Measurements from ENCODE around the gene POU3F3. TPM values are rescaled to one million over a fixed set of nuclear protein-coding genes. Genes with fewer than 3 reads are reported as not detected.
A peak's percentile ranks its signal among the peaks of the same experiment; 100 is the strongest.

Gene POU3F3
- polyA plus RNA-seq (2013, experiment 1 of 4): 1.7 TPM
- 1.3 TPM for polyA plus RNA-seq (2013, experiment 2 of 4)
- 2.8 TPM for polyA plus RNA-seq (2013, experiment 3 of 4)
- 3.7 TPM for polyA plus RNA-seq (2013, experiment 4 of 4)

DNA sequence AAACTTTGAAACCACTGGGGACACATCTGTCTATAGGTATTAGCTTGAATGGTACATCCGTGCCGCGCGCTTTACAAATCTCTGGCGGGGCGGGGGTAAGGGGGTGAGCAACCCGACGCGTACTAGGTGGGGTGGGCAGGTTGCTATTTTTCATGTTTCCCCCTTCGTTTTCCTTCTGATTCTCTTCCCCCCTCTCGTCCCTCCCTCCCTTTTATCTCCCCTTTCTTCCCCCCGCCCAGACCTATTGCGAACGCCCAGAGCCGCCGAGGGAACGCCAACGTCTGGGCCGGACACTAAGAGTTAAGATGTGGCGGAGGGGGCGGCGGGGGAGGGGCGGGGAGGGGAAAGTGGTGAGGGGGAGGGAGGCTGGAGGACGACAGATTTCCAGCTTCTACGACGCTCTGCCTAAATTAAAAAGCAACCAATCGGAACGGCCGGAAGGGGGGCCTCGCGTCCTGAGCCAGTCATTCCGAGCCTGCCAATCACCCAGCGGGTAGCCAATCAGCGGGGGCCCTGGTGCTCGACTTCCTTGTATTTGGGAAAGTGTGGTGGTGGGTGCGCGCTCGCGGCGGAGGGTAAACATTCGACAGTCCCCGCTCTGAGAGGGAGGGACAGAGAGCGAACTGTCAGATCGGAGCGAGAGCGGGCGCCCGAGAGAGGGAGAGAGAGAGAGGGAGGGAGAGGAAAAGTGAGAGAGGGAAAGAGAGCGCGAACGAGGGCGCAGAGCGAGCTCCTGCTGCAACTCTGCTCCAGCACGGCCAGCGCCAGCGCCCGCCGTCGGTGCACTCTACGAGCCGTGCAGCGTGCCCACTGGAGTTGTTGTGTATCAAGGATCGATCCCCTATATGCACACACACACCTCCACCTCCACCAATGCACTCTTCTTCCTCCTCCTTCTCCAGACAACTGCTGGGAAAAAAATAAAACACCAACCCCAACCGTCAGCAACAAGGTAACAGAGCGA lies at the start of gene POU3F3:
POU3F3 (plus strand) TSS at position 582 of the 964 bp plus-strand sequence. CDS start 1,396 bp downstream, outside the sequence.
- Histone ChIP-seq H3K4me1 (ENCODE audit: control insufficient read depth, insufficient read depth, low read length) (peaks cover 26% of the 10 kb centered on the region), H3K4me3 (ENCODE audit: insufficient read depth, low read depth, low read length) (peak within 1 kb of the TSS; percentile 55), H3K36me3 (ENCODE audit: control insufficient read depth, insufficient read depth, low read length) (no peaks in the 10 kb centered on the region), H3K9me3 (ENCODE audit: control insufficient read depth, low read length) (no peaks in the 10 kb centered on the region), H3K27ac (ENCODE audit: insufficient read depth, low read depth, low read length, poor library complexity, severe bottlenecking) (peak within 1 kb of the TSS; percentile 86), H3K27me3 (ENCODE audit: control insufficient read depth, insufficient read depth, low read length, poor library complexity, severe bottlenecking) (peaks cover 94% of the 10 kb centered on the region)
- 0% methylated on average over 54 to 56 of the region's 65 CpGs for WGBS, 2 experiments

DNA sequence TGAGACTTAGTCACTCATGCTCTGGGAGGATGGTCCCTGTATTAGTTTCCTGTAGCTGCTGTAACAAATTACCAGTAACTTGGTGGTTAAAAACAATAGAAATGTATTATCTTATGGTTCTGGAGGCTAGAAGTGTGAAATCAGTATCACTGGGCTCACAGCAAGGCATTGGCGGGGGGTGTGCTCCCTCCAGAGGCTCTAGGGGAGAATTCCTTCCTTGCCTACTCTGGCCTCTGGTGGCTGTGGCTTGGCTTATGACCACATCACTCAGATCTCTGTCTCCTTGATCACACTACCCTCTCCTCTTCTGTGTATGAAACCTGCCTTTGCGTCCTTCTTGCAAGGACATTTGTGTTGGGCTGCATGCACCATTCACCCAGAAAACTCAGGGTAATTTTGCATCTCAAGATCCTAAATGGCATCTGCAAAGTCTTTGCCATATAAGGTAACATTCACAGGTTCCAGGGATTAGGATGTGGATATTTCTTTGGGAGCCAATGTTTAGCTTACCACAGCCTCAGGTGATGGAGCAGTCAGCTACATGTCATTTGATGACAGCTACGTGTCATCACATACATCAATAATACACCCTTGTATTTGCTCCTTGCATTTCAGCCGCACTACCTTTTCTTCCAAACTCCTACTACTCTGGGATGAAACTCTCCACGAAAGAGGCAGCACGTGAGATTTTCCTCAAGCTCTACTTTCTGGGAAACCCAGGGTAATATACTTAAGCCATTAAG lies 49.6 kb upstream of the POU3F3 start:
- no peak overlapping the region for H3K4me3 ChIP-seq (ENCODE audit: insufficient read depth, low read depth, low read length)
- no peaks in the 10 kb centered on the region for H3K36me3 ChIP-seq (ENCODE audit: control insufficient read depth, insufficient read depth, low read length)
- H3K9me3 ChIP-seq (ENCODE audit: control insufficient read depth, low read length): no peaks in the 10 kb centered on the region
- no peaks in the 10 kb centered on the region for H3K4me1 ChIP-seq (ENCODE audit: control insufficient read depth, insufficient read depth, low read length)
- no peak overlapping the region for H3K27ac ChIP-seq (ENCODE audit: insufficient read depth, low read depth, low read length, poor library complexity, severe bottlenecking)
- WGBS, 2 experiments: 80 to 89% methylated on average over 6 of the region's 6 CpGs
- no peaks in the 10 kb centered on the region for H3K27me3 ChIP-seq (ENCODE audit: control insufficient read depth, insufficient read depth, low read length, poor library complexity, severe bottlenecking)

DNA sequence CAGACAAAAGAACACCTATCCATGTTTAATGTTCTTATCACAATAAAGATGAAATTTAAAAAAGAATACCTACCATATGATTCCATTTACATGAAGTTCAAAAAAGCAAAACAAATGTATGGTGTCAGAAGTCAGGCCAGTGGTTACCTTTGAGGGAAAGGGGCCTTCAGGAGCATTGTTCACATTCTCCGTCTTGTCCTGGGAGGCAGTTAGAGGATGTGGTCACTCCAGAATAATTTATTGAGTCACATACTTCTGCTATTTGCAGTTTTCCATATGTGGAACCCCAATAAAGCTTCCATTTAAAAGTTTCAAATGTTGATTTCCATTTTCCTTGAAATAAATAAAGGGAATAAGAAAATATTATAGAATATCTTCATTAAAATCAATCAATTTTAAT lies 41.6 kb upstream of the POU3F3 start:
- no peaks in the 10 kb centered on the region for H3K9me3 ChIP-seq (ENCODE audit: control insufficient read depth, low read length)

DNA sequence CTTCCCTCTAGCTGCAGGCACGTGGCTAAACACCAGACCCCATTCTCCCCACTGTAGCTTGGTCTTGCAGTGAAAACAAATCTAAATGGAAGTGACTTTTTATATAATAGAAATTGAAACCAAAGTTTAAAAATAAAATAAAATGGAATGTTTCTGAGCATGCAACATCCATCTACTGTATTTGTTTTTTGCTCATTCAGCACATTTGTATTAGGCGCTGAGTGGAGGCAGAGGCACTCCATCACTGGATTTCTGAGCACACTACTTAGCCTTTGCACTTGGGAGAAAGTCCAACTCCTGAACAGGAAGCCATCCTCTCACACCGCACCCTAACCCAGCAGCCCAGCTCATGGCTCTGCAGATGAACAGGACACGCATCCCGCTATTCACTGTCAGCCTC lies 37.8 kb upstream of the POU3F3 start:
- H3K27ac ChIP-seq (ENCODE audit: insufficient read depth, low read depth, low read length, poor library complexity, severe bottlenecking): no peak overlapping the region
- 90 to 98% methylated on average over 4 to 5 of the region's 5 CpGs for WGBS, 2 experiments
- H3K9me3 ChIP-seq (ENCODE audit: control insufficient read depth, low read length): no peaks in the 10 kb centered on the region
- H3K4me1 ChIP-seq (ENCODE audit: control insufficient read depth, insufficient read depth, low read length): no peaks in the 10 kb centered on the region
- no peak overlapping the region for H3K4me3 ChIP-seq (ENCODE audit: insufficient read depth, low read depth, low read length)
- no peaks in the 10 kb centered on the region for H3K36me3 ChIP-seq (ENCODE audit: control insufficient read depth, insufficient read depth, low read length)
- H3K27me3 ChIP-seq (ENCODE audit: control insufficient read depth, insufficient read depth, low read length, poor library complexity, severe bottlenecking): no peaks in the 10 kb centered on the region

More for the DNA sequence above, 41.6 kb upstream of the POU3F3 start:
- no peaks in the 10 kb centered on the region for H3K27me3 ChIP-seq (ENCODE audit: control insufficient read depth, insufficient read depth, low read length, poor library complexity, severe bottlenecking)
- no peak overlapping the region for H3K27ac ChIP-seq (ENCODE audit: insufficient read depth, low read depth, low read length, poor library complexity, severe bottlenecking)
- 92 to 94% methylated on average over 1 of the region's 1 CpG for WGBS, 2 experiments
- H3K4me3 ChIP-seq (ENCODE audit: insufficient read depth, low read depth, low read length): no peak overlapping the region
- H3K4me1 ChIP-seq (ENCODE audit: control insufficient read depth, insufficient read depth, low read length): no peaks in the 10 kb centered on the region
- no peaks in the 10 kb centered on the region for H3K36me3 ChIP-seq (ENCODE audit: control insufficient read depth, insufficient read depth, low read length)

DNA sequence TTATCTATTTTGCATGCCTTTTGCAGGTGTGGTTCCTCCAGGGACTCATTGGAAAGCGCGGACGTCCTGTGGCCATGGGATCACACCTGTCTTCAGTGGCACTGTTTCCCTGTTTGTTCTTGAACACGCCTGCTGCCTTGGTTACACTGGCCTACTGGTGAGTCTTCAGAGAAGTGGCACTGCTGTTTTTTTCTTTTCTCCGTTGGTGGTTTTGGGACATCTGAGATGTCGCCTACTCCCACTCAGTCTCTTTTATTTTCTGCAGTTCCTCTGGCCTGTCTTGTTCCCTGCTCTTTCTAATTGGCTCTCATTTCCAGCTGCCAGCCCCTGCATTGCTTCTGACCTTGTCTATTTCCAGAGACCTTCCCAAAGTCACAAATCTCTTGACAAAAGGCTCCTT lies 35.7 kb upstream of the POU3F3 start:
- H3K27ac ChIP-seq (ENCODE audit: insufficient read depth, low read depth, low read length, poor library complexity, severe bottlenecking): no peak overlapping the region
- H3K36me3 ChIP-seq (ENCODE audit: control insufficient read depth, insufficient read depth, low read length): no peaks in the 10 kb centered on the region
- no peaks in the 10 kb centered on the region for H3K4me1 ChIP-seq (ENCODE audit: control insufficient read depth, insufficient read depth, low read length)
- 86 to 92% methylated on average over 6 of the region's 6 CpGs for WGBS, 2 experiments
- H3K4me3 ChIP-seq (ENCODE audit: insufficient read depth, low read depth, low read length): no peak overlapping the region
- H3K27me3 ChIP-seq (ENCODE audit: control insufficient read depth, insufficient read depth, low read length, poor library complexity, severe bottlenecking): no peaks in the 10 kb centered on the region
- no peaks in the 10 kb centered on the region for H3K9me3 ChIP-seq (ENCODE audit: control insufficient read depth, low read length)

DNA sequence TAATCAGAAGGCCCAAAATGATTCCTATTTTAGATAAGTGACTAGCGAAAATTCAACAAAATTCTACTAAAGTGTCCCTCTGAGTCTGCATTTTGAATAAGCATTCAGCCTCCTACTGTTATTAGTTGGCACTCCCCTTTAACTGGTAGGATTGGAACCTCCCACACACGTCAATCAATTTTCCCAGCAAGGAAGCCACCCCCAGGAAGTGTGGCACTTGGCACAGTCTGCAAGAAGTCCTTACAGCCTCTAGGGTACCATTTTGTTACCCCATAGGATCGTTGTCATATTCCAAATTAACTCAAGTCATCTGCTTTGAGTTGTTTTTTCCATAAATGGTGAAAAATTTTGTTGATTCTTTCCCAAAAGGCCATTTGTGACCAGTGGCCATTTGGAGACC lies 33.8 kb upstream of the POU3F3 start:
- Histone ChIP-seq H3K27me3 (ENCODE audit: control insufficient read depth, insufficient read depth, low read length, poor library complexity, severe bottlenecking) (no peaks in the 10 kb centered on the region), H3K9me3 (ENCODE audit: control insufficient read depth, low read length) (no peaks in the 10 kb centered on the region), H3K4me1 (ENCODE audit: control insufficient read depth, insufficient read depth, low read length) (no peaks in the 10 kb centered on the region), H3K27ac (ENCODE audit: insufficient read depth, low read depth, low read length, poor library complexity, severe bottlenecking) (no peak overlapping the region), H3K4me3 (ENCODE audit: insufficient read depth, low read depth, low read length) (no peak overlapping the region), H3K36me3 (ENCODE audit: control insufficient read depth, insufficient read depth, low read length) (no peaks in the 10 kb centered on the region)
- 92 to 98% methylated on average over 3 of the region's 3 CpGs for WGBS, 2 experiments

DNA sequence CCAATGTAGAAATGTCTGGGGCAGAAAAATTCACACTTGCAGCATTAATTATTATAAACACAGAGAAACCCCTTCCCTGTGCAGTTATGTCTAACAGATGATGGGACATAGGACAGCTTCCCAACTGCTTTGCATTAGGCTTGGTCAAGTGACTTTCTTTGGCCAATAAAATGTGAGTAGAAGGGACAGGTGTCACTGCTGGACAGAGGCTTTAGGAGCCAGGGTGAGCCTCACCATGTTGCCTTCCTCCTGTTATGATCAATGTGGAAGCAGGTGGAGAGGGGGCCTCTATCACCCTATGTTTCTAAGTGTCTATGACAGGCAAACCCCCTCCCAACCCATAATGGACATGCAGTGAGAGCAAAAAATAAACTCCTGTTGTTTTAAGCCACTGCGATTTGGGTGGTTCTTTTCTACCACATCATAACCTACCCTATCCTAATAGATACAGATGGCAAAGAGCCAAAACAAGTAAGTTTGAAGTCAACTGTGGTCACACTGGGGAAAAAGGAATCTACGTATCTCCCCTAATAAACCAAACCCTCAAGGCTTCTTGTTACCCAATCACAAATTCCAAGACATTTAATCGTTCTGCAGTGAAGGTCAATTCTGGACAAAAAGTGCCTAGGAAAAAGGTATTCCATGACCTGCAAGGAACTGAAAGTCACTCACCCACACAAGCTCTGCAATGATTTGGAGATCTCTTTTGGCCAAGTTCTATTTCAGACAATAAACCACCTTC lies 28.6 kb upstream of the POU3F3 start:
- Histone ChIP-seq H3K36me3 (ENCODE audit: control insufficient read depth, insufficient read depth, low read length) (no peaks in the 10 kb centered on the region), H3K27me3 (ENCODE audit: control insufficient read depth, insufficient read depth, low read length, poor library complexity, severe bottlenecking) (no peaks in the 10 kb centered on the region), H3K27ac (ENCODE audit: insufficient read depth, low read depth, low read length, poor library complexity, severe bottlenecking) (no peak overlapping the region), H3K4me1 (ENCODE audit: control insufficient read depth, insufficient read depth, low read length) (no peaks in the 10 kb centered on the region), H3K4me3 (ENCODE audit: insufficient read depth, low read depth, low read length) (no peak overlapping the region), H3K9me3 (ENCODE audit: control insufficient read depth, low read length) (no peaks in the 10 kb centered on the region)
- WGBS, 2 experiments: 95 to 96% methylated on average over 3 of the region's 3 CpGs

DNA sequence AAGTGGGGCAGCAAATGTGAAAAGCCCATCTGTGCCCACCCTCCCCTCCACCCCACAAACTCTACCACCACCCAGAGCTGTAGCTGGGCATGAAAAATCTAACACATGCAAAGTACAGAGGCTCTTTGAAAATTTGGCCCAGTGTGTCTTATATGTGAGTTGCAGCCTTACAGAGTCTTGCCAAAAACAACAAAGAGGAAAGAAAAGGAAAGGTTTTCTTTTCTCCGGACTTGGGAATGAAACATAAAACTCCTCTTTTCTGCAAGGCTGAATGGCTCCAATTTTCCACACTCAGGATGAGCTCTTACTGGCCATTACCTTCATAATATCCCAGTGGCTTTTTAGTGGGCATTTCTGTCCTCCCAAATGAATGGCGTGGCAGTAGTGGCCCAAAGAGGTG lies 27.9 kb upstream of the POU3F3 start:
- Histone ChIP-seq H3K27ac (ENCODE audit: insufficient read depth, low read depth, low read length, poor library complexity, severe bottlenecking) (no peak overlapping the region), H3K27me3 (ENCODE audit: control insufficient read depth, insufficient read depth, low read length, poor library complexity, severe bottlenecking) (no peaks in the 10 kb centered on the region), H3K4me3 (ENCODE audit: insufficient read depth, low read depth, low read length) (no peak overlapping the region), H3K9me3 (ENCODE audit: control insufficient read depth, low read length) (no peaks in the 10 kb centered on the region), H3K4me1 (ENCODE audit: control insufficient read depth, insufficient read depth, low read length) (no peaks in the 10 kb centered on the region), H3K36me3 (ENCODE audit: control insufficient read depth, insufficient read depth, low read length) (no peaks in the 10 kb centered on the region)
- WGBS, 2 experiments: 91% methylated on average over 2 of the region's 2 CpGs

DNA sequence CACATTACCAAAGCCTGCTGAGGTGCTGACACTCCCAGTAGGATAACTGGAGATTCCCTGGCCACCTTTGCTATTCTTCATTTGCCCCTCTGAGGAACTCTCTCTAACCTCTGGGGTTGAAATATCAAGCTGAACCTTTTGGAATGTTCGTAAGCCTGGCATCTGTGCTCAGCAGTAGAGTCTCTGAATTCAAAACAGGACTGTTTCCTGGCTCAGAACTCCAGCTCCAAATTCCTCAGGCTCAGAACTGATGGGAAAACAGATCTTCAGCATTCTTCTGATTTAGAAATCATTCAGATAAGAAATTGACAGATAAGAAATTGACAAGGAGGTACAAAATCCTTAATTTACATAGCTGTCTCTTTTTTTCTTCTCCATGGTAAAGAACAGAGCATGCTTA lies 22.2 kb upstream of the POU3F3 start:
- H3K27ac ChIP-seq (ENCODE audit: insufficient read depth, low read depth, low read length, poor library complexity, severe bottlenecking): no peak overlapping the region
- WGBS, 2 experiments: 90 to 100% methylated on average over 1 of the region's 1 CpG

More for the DNA sequence above, 22.2 kb upstream of the POU3F3 start:
- H3K4me1 ChIP-seq (ENCODE audit: control insufficient read depth, insufficient read depth, low read length): no peaks in the 10 kb centered on the region
- H3K36me3 ChIP-seq (ENCODE audit: control insufficient read depth, insufficient read depth, low read length): no peaks in the 10 kb centered on the region
- H3K4me3 ChIP-seq (ENCODE audit: insufficient read depth, low read depth, low read length): no peak overlapping the region
- H3K9me3 ChIP-seq (ENCODE audit: control insufficient read depth, low read length): no peaks in the 10 kb centered on the region
- H3K27me3 ChIP-seq (ENCODE audit: control insufficient read depth, insufficient read depth, low read length, poor library complexity, severe bottlenecking): no peaks in the 10 kb centered on the region

Data from ectodermal cell (in vitro differentiated cells).